Vagina (tissue), 2 donors: Measurements from ENCODE around the gene CD6. TPM values are rescaled to one million over a fixed set of nuclear protein-coding genes. Genes with fewer than 3 reads are reported as not detected.

Experiments
- DNase-seq, 2 donors: peaks; one replicate each; pipeline ENCODE4 v3.0.0-alpha.2; 2017; ENCODE audit errors: extremely low spot score in 2 of 2
- H3K27ac ChIP-seq: fragments of 200-600 bp; sonication (generic); one replicate; pipeline ENCODE4 v1.5.1; 2019
- H3K27me3 ChIP-seq: fragments of 200-600 bp; sonication (generic); one replicate; pipeline ENCODE4 v1.5.1; 2019
- H3K36me3 ChIP-seq, 2 donors: fragments of 200-600 bp; sonication (generic); one replicate each; pipeline ENCODE4 v1.5.1; 2017 to 2019
- H3K4me1 ChIP-seq: fragments of 200-600 bp; sonication (generic); one replicate; pipeline ENCODE4 v1.5.1; 2019
- H3K4me3 ChIP-seq, 2 donors: fragments of 200-600 bp; sonication (generic); 1 replicate in 1 of 2; 2 replicates in 1 of 2; pipeline ENCODE4 v1.5.1; 2016 to 2019
- H3K9me3 ChIP-seq: fragments of 200-600 bp; sonication (generic); one replicate; pipeline ENCODE4 v1.5.1; 2019
- CTCF ChIP-seq, 3 experiments: fragments of 450-650 bp in 2 of 3; fragments of 200-600 bp in 1 of 3; sonication (generic) in 1 of 3; IDR thresholded peaks; one replicate each; pipeline ENCODE4 v1.5.1; 2017 to 2019; ENCODE audit warnings: antibody characterized with exemption in 3 of 3, mild to moderate bottlenecking in 2 of 3, moderate library complexity in 2 of 3
- POLR2A ChIP-seq, 2 donors: fragments of 450-650 bp; IDR thresholded peaks; one replicate each; pipeline ENCODE4 v1.6.1; 2017; ENCODE audit warnings: antibody characterized with exemption in 2 of 2, mild to moderate bottlenecking in 2 of 2, moderate library complexity in 2 of 2
- POLR2AphosphoS5 ChIP-seq, 2 donors: sonication (generic); formaldehyde crosslinking; IDR thresholded peaks; one replicate each; pipeline ENCODE4 v1.9.0; 2017; ENCODE audit warnings: antibody characterized with exemption in 2 of 2, mild to moderate bottlenecking in 2 of 2, low read depth in 1 of 2; ENCODE audit not compliant: insufficient read depth in 1 of 2
- intact Hi-C: fragments of 100-400 bp; cut with DNase I; formaldehyde crosslinking; loops from one replicate; pipeline ENCODE4 v1.15.1; 2023
- total RNA-seq: library from RNA; depleted of rRNA; stranded (reverse); fragments of >200 nt; gene quantifications from one replicate; pipeline ENCODE4 v1.2.3, GENCODE V29; 2016

Gene CD6
- total RNA-seq, 1 donor from 2014 or later = 3.9 TPM

- no peak for DNase-seq
- Histone ChIP-seq H3K4me3 (no peak overlapping the region), H3K4me1 (peaks cover 8% of the 10 kb centered on the region), H3K36me3 (no peaks in the 10 kb centered on the region), H3K9me3 (no peaks in the 10 kb centered on the region), H3K27me3 (no peaks in the 10 kb centered on the region), H3K27ac (no peak overlapping the region)
- intact Hi-C loops = no loop called here
- TF ChIP-seq POLR2A (IDR thresholded peaks at IDR 0.05) (no peak), CTCF (IDR thresholded peaks at IDR 0.05) (no peak), POLR2AphosphoS5 (IDR thresholded peaks at IDR 0.05; ENCODE audit: insufficient read depth in 1 of 2, low read depth in 1 of 2) (no peak)
These were observed 71.6 kb downstream of the CD6 start for GRCh38 chr11:61042961-61043540.

- DNase-seq = no peak
- no peaks in the 10 kb centered on the region for H3K9me3 ChIP-seq
- no peaks in the 10 kb centered on the region for H3K36me3 ChIP-seq
- intact Hi-C loops = no loop called here
- TF ChIP-seq CTCF (IDR thresholded peaks at IDR 0.05) = no peak
- TF ChIP-seq POLR2AphosphoS5 (IDR thresholded peaks at IDR 0.05; ENCODE audit: insufficient read depth in 1 of 2, low read depth in 1 of 2) = no peak
- no peak for TF ChIP-seq POLR2A (IDR thresholded peaks at IDR 0.05)
- H3K4me1 ChIP-seq = peaks cover 8% of the 10 kb centered on the region
- no peak overlapping the region for H3K27ac ChIP-seq
- H3K4me3 ChIP-seq = no peak overlapping the region
- H3K27me3 ChIP-seq = no peaks in the 10 kb centered on the region
These were observed 73.8 kb downstream of the CD6 start for GRCh38 chr11:61045271-61045670.

GRCh38 chr11:61046833-61047232, 75.4 kb downstream of the CD6 start:
- no peak overlapping the region for H3K27ac ChIP-seq
- intact Hi-C loops = no loop called here
- DNase-seq = no peak
- no peak overlapping the region for H3K4me3 ChIP-seq
- no peak for TF ChIP-seq CTCF (IDR thresholded peaks at IDR 0.05)
- no peak for TF ChIP-seq POLR2AphosphoS5 (IDR thresholded peaks at IDR 0.05; ENCODE audit: insufficient read depth in 1 of 2, low read depth in 1 of 2)
- TF ChIP-seq POLR2A (IDR thresholded peaks at IDR 0.05) = no peak
- H3K27me3 ChIP-seq = no peaks in the 10 kb centered on the region
- no peaks in the 10 kb centered on the region for H3K36me3 ChIP-seq
- no peaks in the 10 kb centered on the region for H3K9me3 ChIP-seq
- H3K4me1 ChIP-seq = peaks cover under 1% of the 10 kb centered on the region

GRCh38 chr11:61048368-61049062, 77.0 kb downstream of the CD6 start:
- Histone ChIP-seq H3K27ac (no peak overlapping the region), H3K4me3 (no peak overlapping the region), H3K27me3 (no peaks in the 10 kb centered on the region), H3K36me3 (no peaks in the 10 kb centered on the region), H3K4me1 (no peaks in the 10 kb centered on the region), H3K9me3 (no peaks in the 10 kb centered on the region)
- intact Hi-C loops = no loop called here
- no peak for DNase-seq
- TF ChIP-seq POLR2A (IDR thresholded peaks at IDR 0.05) (no peak), POLR2AphosphoS5 (IDR thresholded peaks at IDR 0.05; ENCODE audit: insufficient read depth in 1 of 2, low read depth in 1 of 2) (no peak), CTCF (IDR thresholded peaks at IDR 0.05) (no peak)

- H3K4me3 ChIP-seq = no peak overlapping the region
- TF ChIP-seq POLR2A (IDR thresholded peaks at IDR 0.05) (no peak), POLR2AphosphoS5 (IDR thresholded peaks at IDR 0.05; ENCODE audit: insufficient read depth in 1 of 2, low read depth in 1 of 2) (no peak), CTCF (IDR thresholded peaks at IDR 0.05) (no peak)
- no peaks in the 10 kb centered on the region for H3K9me3 ChIP-seq
- DNase-seq = no peak
- H3K27ac ChIP-seq = no peak overlapping the region
- no peaks in the 10 kb centered on the region for H3K4me1 ChIP-seq
- H3K27me3 ChIP-seq = no peaks in the 10 kb centered on the region
- intact Hi-C loops = no loop called here
- H3K36me3 ChIP-seq = no peaks in the 10 kb centered on the region
These were observed 77.5 kb downstream of the CD6 start for GRCh38 chr11:61049063-61049377.
